ENCODE data around the gene TLN1.

TLN1 gene

DNA sequence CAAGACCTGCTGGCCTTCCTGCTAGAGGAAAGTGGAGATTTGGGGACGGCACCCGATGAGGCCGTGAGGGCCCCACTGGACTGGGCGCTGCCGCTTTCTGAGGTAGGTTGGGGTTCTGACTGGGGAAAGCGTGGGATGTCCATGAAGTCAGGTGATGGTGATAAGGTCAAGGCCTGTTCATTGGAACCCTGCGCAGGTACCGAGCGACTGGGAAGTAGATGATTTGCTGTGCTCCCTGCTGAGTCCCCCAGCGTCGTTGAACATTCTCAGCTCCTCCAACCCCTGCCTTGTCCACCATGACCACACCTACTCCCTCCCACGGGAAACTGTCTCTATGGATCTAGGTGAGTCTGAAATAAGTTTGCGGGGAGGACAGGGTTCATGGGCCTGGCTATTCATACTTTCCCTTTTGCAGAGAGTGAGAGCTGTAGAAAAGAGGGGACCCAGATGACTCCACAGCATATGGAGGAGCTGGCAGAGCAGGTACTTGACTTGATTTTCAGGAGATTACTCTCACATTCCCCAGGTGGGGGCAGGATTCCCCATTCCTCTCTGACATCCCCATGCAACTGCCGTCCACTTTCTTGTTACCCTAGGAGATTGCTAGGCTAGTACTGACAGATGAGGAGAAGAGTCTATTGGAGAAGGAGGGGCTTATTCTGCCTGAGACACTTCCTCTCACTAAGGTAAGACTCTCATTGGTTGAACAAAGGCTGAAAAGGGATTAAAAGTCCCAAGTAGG, 976 bp upstream of the TLN1 start:
- no peak for DNase-seq (ENCODE audit: low read depth)
- peak overlapping the region; percentile 68 for H3K4me3 ChIP-seq (ENCODE audit: low read length)
- TF ChIP-seq, protein P1, sequence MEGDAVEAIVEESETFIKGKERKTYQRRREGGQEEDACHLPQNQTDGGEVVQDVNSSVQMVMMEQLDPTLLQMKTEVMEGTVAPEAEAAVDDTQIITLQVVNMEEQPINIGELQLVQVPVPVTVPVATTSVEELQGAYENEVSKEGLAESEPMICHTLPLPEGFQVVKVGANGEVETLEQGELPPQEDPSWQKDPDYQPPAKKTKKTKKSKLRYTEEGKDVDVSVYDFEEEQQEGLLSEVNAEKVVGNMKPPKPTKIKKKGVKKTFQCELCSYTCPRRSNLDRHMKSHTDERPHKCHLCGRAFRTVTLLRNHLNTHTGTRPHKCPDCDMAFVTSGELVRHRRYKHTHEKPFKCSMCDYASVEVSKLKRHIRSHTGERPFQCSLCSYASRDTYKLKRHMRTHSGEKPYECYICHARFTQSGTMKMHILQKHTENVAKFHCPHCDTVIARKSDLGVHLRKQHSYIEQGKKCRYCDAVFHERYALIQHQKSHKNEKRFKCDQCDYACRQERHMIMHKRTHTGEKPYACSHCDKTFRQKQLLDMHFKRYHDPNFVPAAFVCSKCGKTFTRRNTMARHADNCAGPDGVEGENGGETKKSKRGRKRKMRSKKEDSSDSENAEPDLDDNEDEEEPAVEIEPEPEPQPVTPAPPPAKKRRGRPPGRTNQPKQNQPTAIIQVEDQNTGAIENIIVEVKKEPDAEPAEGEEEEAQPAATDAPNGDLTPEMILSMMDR (conservative IDR thresholded peaks at IDR 0.05; ENCODE audit: low read depth, low read length), result no peak

DNA sequence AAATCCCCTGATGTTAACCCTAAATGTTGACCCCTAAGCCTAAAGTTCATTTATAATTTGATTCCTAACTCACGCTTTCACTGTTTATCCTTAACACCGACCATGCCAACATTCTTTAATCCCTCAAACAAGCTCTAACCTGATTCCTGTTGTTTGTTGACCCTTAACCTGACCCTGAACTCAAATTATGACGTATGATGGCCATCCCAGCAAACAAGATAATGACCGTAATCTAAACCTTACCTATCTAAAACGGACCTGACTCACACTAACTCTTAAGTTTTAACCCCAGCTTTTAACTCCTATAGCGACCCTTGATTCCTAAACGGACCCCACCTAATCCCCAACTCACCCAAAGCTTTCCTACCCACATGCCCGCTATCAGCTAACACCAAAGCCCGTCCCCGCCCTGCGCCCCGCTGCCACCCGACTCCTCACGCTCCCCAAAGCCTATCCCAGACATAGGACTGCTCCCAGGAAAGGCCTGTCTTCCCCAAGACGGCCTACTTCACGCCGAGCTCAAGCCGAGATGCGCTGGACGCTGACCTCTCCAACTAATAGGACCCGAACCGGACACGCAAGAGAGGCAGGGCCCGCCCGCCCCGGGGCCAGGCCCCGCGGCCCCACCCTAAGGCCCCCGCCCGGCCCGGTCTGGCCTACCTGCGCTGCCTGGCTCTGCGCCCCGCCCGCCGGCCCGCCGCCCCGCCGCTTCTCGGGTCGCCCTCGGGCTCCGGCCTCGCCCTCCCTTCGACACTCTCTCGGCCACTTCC, 395 bp downstream of the TLN1 start:
- TF ChIP-seq, protein P1 (conservative IDR thresholded peaks at IDR 0.05; ENCODE audit: low read depth, low read length), result no peak
- H3K4me3 ChIP-seq (ENCODE audit: low read length), result peak overlapping the region; percentile 68
- no peak for DNase-seq (ENCODE audit: low read depth)

DNA sequence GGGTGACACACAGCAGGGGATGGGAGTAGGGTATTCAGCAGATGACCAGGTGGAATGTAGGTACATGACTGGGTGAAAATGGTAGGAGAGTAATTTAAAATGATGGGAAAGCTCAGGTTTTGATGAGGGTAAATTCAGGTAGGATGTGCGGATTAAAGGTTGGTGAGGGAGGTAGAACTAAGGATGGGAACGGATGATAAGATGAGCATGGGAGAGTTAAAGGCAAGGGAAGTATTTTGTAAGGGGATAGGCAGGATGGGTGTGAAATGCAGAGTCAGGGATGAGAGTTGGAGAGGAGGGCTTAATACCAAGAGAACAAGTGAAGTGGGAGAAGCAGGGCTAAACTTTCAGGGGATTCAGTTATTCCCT, 1.5 kb downstream of the TLN1 start:
- no peak for DNase-seq (ENCODE audit: low read depth)
- H3K4me3 ChIP-seq (ENCODE audit: low read length), result peak overlapping the region; percentile 68
- TF ChIP-seq, protein P1 (conservative IDR thresholded peaks at IDR 0.05; ENCODE audit: low read depth, low read length), result no peak

DNA sequence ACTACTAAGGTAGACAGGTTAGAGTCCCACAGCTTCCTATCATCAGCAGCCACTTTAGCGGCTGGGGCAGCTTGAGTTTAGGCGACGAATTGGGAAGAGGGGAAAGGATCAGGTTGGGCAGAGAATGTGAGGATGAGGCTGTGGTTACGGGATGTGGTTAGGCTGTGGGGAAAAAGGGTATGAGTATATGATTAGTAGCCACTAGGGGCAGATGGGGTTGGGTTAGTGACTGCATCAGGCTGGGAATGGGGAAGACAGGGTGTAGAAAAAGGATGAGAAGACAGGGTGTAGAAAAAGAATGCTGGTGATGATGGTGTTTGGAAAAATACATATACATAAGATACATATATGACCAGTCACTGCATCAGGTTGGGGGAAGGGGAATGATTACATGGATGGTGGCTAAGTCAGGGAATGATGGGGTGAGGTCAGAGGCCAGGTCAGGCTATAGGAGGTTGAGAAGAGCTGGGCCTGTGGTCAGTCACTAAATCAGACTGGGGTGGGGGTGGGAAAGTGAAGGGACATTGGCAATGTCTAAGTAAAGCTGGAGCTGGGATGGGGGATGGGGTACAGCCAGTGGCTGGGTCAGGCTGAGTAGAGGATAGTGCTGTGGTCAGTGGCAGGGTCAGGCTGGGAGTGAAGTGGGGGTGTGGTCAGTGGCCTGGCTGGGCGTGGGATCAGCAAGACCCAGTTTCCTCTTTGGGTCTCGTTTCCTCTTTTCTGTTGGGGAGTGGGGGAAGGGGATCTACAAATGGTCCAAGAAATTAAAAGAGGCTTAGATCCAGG, 2.1 kb downstream of the TLN1 start:
- H3K4me3 ChIP-seq (ENCODE audit: low read length), result peak overlapping the region; percentile 68
- DNase-seq (ENCODE audit: low read depth), result peak; percentile 18
- TF ChIP-seq, protein P1 (conservative IDR thresholded peaks at IDR 0.05; ENCODE audit: low read depth, low read length), result peak; percentile 75

DNA sequence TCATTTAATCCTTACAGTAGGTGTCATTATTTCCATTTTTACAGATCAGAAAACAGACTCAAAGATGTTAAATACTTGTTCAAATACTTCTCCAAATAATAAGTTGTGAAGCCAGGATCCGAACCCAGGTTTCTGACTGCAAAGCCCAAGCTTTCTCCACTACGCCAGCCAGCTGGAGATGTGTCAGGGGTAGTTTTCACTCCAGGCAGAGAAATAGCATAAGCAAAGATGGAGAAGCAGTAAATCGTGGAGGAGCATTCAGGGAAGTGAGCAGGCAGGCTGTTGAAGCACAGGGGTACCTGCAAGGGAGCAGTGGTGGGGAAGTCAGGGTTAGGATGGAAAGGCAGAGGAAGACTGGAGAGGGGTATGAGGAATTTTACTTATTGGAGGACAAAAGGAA, 2.9 kb downstream of the TLN1 start:
- DNase-seq (ENCODE audit: low read depth), result no peak
- peak overlapping the region; percentile 68 for H3K4me3 ChIP-seq (ENCODE audit: low read length)

DNA sequence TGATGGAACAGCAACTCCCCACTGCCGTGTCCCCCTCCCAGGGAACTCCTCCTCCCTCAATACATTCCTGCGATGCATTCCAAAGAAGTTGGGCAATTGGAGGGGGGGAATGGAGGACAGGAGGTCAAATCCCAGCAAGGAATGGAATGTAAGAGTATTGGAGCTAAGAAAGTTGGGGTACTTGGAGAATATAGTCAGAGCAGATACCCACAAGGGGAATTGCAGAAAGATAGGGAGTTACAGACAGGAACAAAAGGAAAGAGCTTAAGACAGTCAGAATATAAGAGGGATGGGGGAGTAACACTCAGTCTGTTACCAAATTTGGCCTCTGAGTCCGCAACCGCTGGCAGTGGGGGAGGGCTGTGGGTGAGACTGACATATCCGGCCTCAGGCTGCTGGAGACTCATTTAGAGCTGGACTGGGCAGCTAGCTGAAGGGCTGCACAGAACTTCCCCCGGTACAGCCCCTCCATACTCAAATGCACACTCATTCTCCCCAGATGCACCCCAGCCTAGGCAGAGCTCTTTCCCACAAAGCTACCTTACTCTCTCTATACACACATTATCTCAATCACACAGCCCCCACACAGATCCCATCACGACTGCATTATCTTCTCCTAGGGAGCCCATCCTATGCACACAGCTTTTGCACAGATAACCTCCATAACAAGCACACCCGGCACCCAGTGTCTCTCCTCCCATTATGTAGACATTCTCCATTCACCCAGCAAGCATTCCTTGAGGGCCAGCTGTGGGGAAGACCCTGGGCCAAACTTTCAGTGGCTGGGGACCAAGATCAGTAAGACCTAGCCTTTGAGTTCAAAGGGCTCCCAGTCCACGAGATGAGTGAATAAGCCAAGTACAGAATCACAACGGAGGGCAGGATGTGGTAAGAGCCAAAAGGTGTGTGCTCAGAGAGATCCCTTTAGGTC, 3.7 kb downstream of the TLN1 start:
- H3K4me3 ChIP-seq (ENCODE audit: low read length), result peak overlapping the region; percentile 33
- TF ChIP-seq, protein P1 (conservative IDR thresholded peaks at IDR 0.05; ENCODE audit: low read depth, low read length), result no peak
- DNase-seq (ENCODE audit: low read depth), result peak; percentile 37

More for the DNA sequence above, 2.9 kb downstream of the TLN1 start:
- TF ChIP-seq, protein P1 (conservative IDR thresholded peaks at IDR 0.05; ENCODE audit: low read depth, low read length), result no peak
